Measurements from ENCODE around the gene IGIP.

Gene IGIP

DNA sequence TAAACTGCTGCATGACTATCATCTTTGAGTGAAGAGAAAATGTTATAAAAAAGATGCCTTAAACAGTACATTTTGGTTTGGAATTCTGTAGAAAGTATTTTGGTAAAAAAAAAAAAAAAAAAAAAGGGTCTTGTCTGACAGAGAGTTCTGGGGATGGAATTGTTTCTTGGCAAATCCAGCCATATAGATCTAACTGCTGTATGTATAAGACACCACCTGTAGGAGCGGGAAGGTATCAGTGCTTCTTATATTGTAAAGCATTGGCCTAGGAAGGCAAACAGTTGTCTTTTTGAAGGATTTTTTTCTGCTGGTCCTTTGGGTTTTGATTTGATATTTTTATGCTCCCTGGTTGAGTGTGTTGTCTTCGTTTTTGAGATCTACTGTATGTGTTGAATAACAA is 9.0 kb upstream of the IGIP start:
- TF ChIP-seq, protein P1, sequence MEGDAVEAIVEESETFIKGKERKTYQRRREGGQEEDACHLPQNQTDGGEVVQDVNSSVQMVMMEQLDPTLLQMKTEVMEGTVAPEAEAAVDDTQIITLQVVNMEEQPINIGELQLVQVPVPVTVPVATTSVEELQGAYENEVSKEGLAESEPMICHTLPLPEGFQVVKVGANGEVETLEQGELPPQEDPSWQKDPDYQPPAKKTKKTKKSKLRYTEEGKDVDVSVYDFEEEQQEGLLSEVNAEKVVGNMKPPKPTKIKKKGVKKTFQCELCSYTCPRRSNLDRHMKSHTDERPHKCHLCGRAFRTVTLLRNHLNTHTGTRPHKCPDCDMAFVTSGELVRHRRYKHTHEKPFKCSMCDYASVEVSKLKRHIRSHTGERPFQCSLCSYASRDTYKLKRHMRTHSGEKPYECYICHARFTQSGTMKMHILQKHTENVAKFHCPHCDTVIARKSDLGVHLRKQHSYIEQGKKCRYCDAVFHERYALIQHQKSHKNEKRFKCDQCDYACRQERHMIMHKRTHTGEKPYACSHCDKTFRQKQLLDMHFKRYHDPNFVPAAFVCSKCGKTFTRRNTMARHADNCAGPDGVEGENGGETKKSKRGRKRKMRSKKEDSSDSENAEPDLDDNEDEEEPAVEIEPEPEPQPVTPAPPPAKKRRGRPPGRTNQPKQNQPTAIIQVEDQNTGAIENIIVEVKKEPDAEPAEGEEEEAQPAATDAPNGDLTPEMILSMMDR (IDR thresholded peaks at IDR 0.05; ENCODE audit: control extremely low read depth, extremely low read depth, low read depth, missing control alignments) = no peak
- DNase-seq (ENCODE audit: extremely low spot score) = no peak
- ChIA-PET CTCF (interaction anchor here (0.8 to 3.3 kb wide), 6 partner anchors 10 to 351 kb away, joined by 3 to 29 read pairs (median 4); no protein-coding TSS in a partner anchor), POLR2A (no interaction called here)

DNA sequence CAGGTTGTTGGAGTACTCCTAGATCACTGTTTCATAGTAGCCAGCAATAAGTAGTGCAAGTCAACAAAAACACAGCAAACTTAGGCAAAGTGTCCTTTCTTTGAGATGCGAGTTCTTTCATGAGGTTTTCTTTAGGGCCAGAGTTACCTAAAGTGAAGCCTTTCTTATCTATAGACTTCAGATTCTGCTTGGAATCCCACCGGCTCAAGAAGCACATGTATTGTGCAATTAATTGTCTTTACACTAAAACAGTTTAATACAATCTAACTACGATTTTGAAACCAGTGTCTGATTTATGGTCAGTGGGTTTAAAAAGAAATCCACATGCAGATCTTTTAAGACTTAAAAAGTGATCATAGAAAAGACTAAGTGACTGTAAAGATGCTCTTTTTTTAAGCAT is 8.2 kb upstream of the IGIP start:
- no peak for DNase-seq (ENCODE audit: extremely low spot score)
- POLR2A ChIA-PET = no interaction called here
- TF ChIP-seq, protein P1 (IDR thresholded peaks at IDR 0.05; ENCODE audit: control extremely low read depth, extremely low read depth, low read depth, missing control alignments) = no peak
- CTCF ChIA-PET = interaction anchor here (0.6 to 3.3 kb wide), 6 partner anchors 9 to 352 kb away, joined by 3 to 29 read pairs (median 4); no protein-coding TSS in a partner anchor

DNA sequence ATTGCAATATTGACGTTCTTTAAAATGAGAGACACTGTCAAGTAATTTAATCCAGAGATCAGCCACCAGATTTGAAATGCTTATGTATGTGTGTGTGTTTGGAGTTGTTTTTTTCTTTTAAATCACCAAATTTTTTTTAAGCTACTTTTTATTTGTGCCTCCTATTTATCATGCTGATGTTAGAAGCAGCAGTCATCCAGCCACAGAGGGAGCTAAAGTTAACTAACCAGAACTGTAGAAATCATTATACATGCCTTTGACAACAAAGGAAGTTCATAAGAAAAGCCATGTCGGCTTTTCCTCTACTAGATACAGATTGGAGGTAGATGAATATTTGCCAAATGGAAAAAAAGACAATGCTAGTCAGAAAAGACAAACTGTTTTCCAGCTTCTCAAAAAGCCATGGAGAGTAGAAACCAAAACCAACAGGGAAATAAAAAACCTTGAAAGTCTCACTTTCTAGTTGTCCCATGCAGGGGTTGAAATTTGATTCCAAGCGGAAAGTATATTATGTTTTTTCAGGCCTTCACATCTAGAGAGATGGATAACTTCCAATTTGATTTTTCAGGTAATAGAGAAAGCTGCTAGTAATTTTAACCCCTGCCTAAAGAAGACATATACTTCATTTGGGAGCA is 7.3 kb upstream of the IGIP start:
- POLR2A ChIA-PET = interaction anchor here (1.0 kb wide), 1 partner anchor 228 kb away, joined by 3 read pairs; the partner anchor contains the start of gene HBEGF
- DNase-seq (ENCODE audit: extremely low spot score) = no peak
- TF ChIP-seq, protein P1 (IDR thresholded peaks at IDR 0.05; ENCODE audit: control extremely low read depth, extremely low read depth, low read depth, missing control alignments) = no peak
- CTCF ChIA-PET = interaction anchor here (3.3 kb wide), 1 partner anchor 26 kb away, joined by 29 read pairs; no protein-coding TSS in a partner anchor

DNA sequence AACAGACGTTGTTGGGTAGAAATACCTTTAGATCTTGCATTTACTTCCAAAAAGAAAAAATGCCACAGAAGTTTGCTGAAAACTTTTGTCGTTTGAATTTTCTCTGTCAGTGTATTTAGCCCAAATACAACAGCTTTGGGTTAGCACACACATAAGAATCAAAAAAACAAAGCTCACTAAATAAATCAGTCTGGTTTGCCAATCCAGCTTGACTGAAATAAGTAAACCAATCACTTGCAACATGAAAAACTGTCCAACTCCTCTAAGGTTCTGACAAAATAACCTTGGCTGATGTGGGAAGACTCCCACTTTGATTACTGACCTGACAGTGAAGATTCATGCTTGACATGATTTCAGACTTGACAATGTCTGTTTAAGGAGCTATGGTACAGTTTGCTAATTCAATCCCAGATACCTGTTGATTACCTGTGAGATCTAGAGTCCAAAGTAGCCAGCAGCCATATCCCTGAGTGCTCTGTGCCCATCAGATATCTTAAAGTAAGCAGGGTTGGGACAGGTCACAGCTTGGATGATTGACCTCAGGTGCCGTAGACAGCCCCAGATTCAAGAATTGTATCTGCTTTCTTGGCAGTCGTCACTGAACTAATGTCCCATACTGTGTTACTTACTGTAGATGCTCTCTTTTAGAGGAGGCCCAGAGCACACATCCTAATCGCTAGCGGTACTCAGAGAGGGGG is 727 bp downstream of the IGIP start:
- TF ChIP-seq, protein P1 (IDR thresholded peaks at IDR 0.05; ENCODE audit: control extremely low read depth, extremely low read depth, low read depth, missing control alignments) = no peak
- ChIA-PET CTCF (interaction anchor here (0.7 to 1.2 kb wide), 4 partner anchors 9 to 351 kb away, joined by 3 to 5 read pairs (median 3); no protein-coding TSS in a partner anchor), POLR2A (no interaction called here)
- DNase-seq (ENCODE audit: extremely low spot score) = no peak

DNA sequence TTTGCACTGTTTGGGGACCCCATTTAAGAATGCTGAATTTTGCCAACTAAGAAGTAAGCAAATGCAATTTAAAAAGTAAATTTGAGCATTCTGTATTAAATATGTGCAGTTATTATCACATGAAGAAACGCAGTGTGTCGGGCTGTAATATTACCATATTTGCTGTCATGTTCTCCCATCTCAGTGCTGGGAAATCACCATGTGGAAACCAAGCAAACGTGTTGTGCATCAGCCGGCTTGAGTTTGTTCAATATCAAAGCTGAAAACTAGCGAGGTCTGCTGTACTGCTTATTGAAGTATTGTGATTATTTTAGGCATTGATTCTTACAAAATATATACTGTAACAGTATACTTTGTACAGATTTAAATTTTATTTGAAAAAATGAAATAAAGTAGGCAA is 2.6 kb downstream of the IGIP start:
- ChIA-PET POLR2A (no interaction called here), CTCF (interaction anchor here (2.3 kb wide), 1 partner anchor 16 kb away, joined by 17 read pairs; no protein-coding TSS in a partner anchor)
- DNase-seq (ENCODE audit: extremely low spot score) = no peak
- TF ChIP-seq, protein P1 (IDR thresholded peaks at IDR 0.05; ENCODE audit: control extremely low read depth, extremely low read depth, low read depth, missing control alignments) = no peak

DNA sequence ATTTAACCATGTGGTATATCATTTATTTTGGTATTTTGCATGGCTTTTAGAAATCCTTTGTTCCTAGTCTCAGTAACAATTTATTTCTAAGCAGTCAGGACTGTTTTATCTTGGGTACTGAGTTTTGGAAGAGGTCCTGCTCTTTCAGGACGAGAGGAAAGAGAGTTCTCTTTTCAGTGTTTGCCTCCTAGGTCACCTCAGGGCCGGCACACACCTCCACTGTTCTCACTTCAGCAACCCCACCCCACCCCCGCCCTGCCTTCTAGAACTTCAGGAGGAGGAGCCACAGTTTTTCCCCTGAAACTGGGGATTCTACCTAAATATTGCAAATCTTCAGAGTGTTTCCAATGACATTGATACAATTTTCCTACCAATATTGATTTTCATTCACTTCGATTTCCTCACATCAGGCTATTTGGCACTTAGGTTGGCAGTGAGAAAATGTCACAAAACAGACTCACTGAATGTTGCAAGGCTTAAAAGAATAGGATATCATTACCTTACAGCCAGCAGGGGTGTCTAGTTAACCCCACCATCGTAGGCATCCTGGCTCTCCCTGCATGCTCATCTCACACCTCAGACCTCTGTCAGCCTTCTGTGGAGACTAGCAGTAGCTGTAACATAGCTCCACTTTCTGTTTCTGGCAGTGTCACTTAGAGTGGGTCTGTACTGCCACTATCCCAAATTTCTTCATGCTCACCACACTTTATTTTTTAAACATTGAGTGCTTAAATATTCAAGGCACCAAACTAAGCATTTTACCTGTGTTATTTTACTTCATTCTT is 5.4 kb downstream of the IGIP start:
- TF ChIP-seq, protein P1 (IDR thresholded peaks at IDR 0.05; ENCODE audit: control extremely low read depth, extremely low read depth, low read depth, missing control alignments) = no peak
- ChIA-PET POLR2A (no interaction called here), CTCF (interaction anchor here (0.9 to 6.5 kb wide), 7 partner anchors 10 to 55 kb away, joined by 3 to 114 read pairs (median 4); no protein-coding TSS in a partner anchor)
- DNase-seq (ENCODE audit: extremely low spot score) = no peak

Data from GM10248 (cell line).